GM18505 (cell line): Measurements from ENCODE around the gene IGF1R.

Experiments
- ATAC-seq: cut with Tn5 transposase; IDR thresholded peaks from one replicate; pipeline ENCODE4 v1.9.1; 2021; ENCODE audit not compliant: unreplicated experiment
- POLR2A ChIP-seq: IDR thresholded peaks from 4 replicates; pipeline ENCODE4 v1.6.1; 2011; ENCODE audit warnings: borderline replicate concordance; ENCODE audit not compliant: insufficient read depth, insufficient read length; ENCODE audit errors: extremely low read depth

IGF1R gene

GRCh38 chr15:98692213-98692612 lies 43.9 kb downstream of the IGF1R start:
- ATAC-seq, result no peak
- TF ChIP-seq POLR2A, result no peak

- ATAC-seq, result no peak
- TF ChIP-seq POLR2A, result no peak
These were observed 45.8 kb downstream of the IGF1R start for GRCh38 chr15:98694161-98694560.

- ATAC-seq, result no peak
- TF ChIP-seq POLR2A, result no peak
These were observed 50.5 kb downstream of the IGF1R start for GRCh38 chr15:98698792-98699191.

GRCh38 chr15:98699591-98700424 lies 51.5 kb downstream of the IGF1R start:
- no peak for TF ChIP-seq POLR2A
- no peak for ATAC-seq

- ATAC-seq, result no peak
- TF ChIP-seq POLR2A, result no peak
These were observed 52.2 kb downstream of the IGF1R start for GRCh38 chr15:98700519-98700918.

GRCh38 chr15:98703126-98703685 lies 54.9 kb downstream of the IGF1R start:
- TF ChIP-seq POLR2A, result no peak
- no peak for ATAC-seq

- no peak for ATAC-seq
- no peak for TF ChIP-seq POLR2A
These were observed 56.7 kb downstream of the IGF1R start for GRCh38 chr15:98705070-98705469.

- ATAC-seq, result no peak
- TF ChIP-seq POLR2A, result no peak
These were observed 58.0 kb downstream of the IGF1R start for GRCh38 chr15:98706387-98706786.

GRCh38 chr15:98706986-98707385 lies 58.6 kb downstream of the IGF1R start:
- TF ChIP-seq POLR2A, result no peak
- ATAC-seq, result no peak

GRCh38 chr15:98708037-98708590 lies 59.8 kb downstream of the IGF1R start:
- no peak for ATAC-seq
- TF ChIP-seq POLR2A, result no peak

GRCh38 chr15:98711810-98712209 lies 63.5 kb downstream of the IGF1R start:
- ATAC-seq, result no peak
- TF ChIP-seq POLR2A, result no peak

- TF ChIP-seq POLR2A, result no peak
- ATAC-seq, result no peak
These were observed 64.7 kb downstream of the IGF1R start for GRCh38 chr15:98712845-98713584.

- no peak for ATAC-seq
- no peak for TF ChIP-seq POLR2A
These were observed 65.3 kb downstream of the IGF1R start for GRCh38 chr15:98713585-98714001.
